K562 (cell line): Measurements from ENCODE around the gene OVOL3. TPM values are rescaled to one million over a fixed set of nuclear protein-coding genes. Genes with fewer than 3 reads are reported as not detected.

Source experiments
- ATAC-seq: fragments of 200-7000 bp; cut with Tn5 transposase; 3 replicates; pipeline ENCODE4 v1.9.1; 2020; ENCODE audit warnings: moderate library complexity
- BruUV-seq: library from RNA; stranded (reverse); fragments of 400-500 nt; replicated peaks from 2 replicates; lab custom pipeline; 2021; lab: Mats Ljungman, UMichigan
- CTCF ChIA-PET: fragments of 300-600 bp; formaldehyde crosslinking; extraction: SDS; loops from one replicate; lab custom pipeline; 2021; ENCODE audit warnings: low intra/inter-chr PET ratio; lab: Yijun Ruan, JAX
- POLR2A ChIA-PET: fragments of 300-600, 350-650 bp; sonication (Branson Sonifier 250); formaldehyde crosslinking; extraction: SDS; loops from one replicate; lab custom pipeline; 2021; ENCODE audit warnings: antibody characterized with exemption, inconsistent platforms; lab: Yijun Ruan, JAX
- DNase-seq, 4 experiments: peaks; one replicate each; pipeline versions ENCODE4 v3.0.0 to v3.0.0-alpha.2; 2011 to 2018; ENCODE audit warnings: low spot score in 3 of 4, mixed read lengths in 3 of 4; ENCODE audit errors: extremely low read depth in 1 of 4
- FAIRE-seq: peaks from 2 replicates; lab custom pipeline; 2011; peaks lifted over from hg19 to GRCh38; lab: Jason Lieb, UNC
- H2AFZ ChIP-seq: 2 replicates; pipeline ENCODE4 v1.6.0; 2011; ENCODE audit warnings: low read depth, low read length, control low read depth, inconsistent platforms
- H3K27ac ChIP-seq: fragments of 200-600 bp; 3 replicates; pipeline ENCODE4 v1.8.0; 2011; ENCODE audit warnings: low read depth, mild to moderate bottlenecking, control low read depth, inconsistent platforms, low read length, moderate library complexity, mixed read lengths; ENCODE audit errors: extremely low read depth
- H3K27me3 ChIP-seq, 2 experiments: fragments of 300-600 bp in 1 of 2; 2 replicates in 1 of 2; 3 replicates in 1 of 2; pipeline versions ENCODE4 v1.6.0 to v1.8.0; 2011; ENCODE audit warnings: inconsistent platforms in 2 of 2, low read length in 2 of 2, mild to moderate bottlenecking in 1 of 2, mixed read lengths in 1 of 2, moderate library complexity in 1 of 2; ENCODE audit not compliant: control insufficient read depth in 2 of 2, insufficient read depth in 2 of 2
- H3K36me3 ChIP-seq: fragments of 300-600 bp; 3 replicates; pipeline ENCODE4 v1.8.0; 2011; ENCODE audit warnings: mild to moderate bottlenecking, low read length, inconsistent platforms; ENCODE audit not compliant: control insufficient read depth, insufficient read depth
- H3K4me1 ChIP-seq, 2 experiments: fragments of 200-600 bp in 1 of 2; replicated peaks in 1 of 2; 2 replicates in 1 of 2; 3 replicates in 1 of 2; pipeline versions ENCODE4 v1.5.1 to v1.8.0; 2011; ENCODE audit warnings: inconsistent platforms in 2 of 2, low read length in 2 of 2, mild to moderate bottlenecking in 1 of 2, mixed read lengths in 1 of 2, moderate library complexity in 1 of 2; ENCODE audit not compliant: control insufficient read depth in 2 of 2, insufficient read depth in 2 of 2
- H3K4me2 ChIP-seq: 2 replicates; pipeline ENCODE4 v1.6.1; 2011; ENCODE audit warnings: low read length, control low read depth, inconsistent platforms, mixed read lengths; ENCODE audit not compliant: insufficient read depth
- H3K4me3 ChIP-seq: fragments of 200-600 bp; sonication (generic), shearing (Covaris generic); 2 replicates; pipeline ENCODE4 v1.5.1; 2016; ENCODE audit warnings: control low read depth, inconsistent platforms
- H3K79me2 ChIP-seq: fragments of 200-600 bp; 3 replicates; pipeline ENCODE4 v1.8.0; 2011; ENCODE audit warnings: low read length, inconsistent platforms; ENCODE audit not compliant: control insufficient read depth, insufficient read depth
- H3K9ac ChIP-seq, 2 experiments: 2 replicates each; pipeline versions ENCODE4 v1.6.0 to v1.6.1; 2011; ENCODE audit warnings: low read depth in 2 of 2, low read length in 2 of 2, control low read depth in 1 of 2, inconsistent platforms in 1 of 2, mild to moderate bottlenecking in 1 of 2, mixed read lengths in 1 of 2; ENCODE audit not compliant: insufficient read depth in 1 of 2
- H3K9me1 ChIP-seq: one replicate; pipeline ENCODE4 v1.6.0; 2011; ENCODE audit warnings: inconsistent platforms, mild to moderate bottlenecking, low read length, moderate library complexity; ENCODE audit not compliant: control insufficient read depth, insufficient read depth
- H3K9me3 ChIP-seq: replicated peaks from 2 replicates; pipeline ENCODE4 v1.5.1; 2011; ENCODE audit warnings: low read depth, low read length, inconsistent platforms; ENCODE audit not compliant: control insufficient read depth, insufficient read depth
- H4K20me1 ChIP-seq: replicated peaks from 2 replicates; pipeline ENCODE4 v1.6.1; 2011; ENCODE audit warnings: low read length, inconsistent platforms, mixed read lengths; ENCODE audit not compliant: control insufficient read depth, insufficient read depth
- DACH1 ChIP-seq: fragments of 450-650 bp; IDR thresholded peaks from 2 replicates; pipeline ENCODE4 v1.6.1; 2018; ENCODE audit not compliant: partially characterized antibody
- EGR1 ChIP-seq: fragments of 450-650 bp; conservative IDR thresholded peaks from 2 replicates; pipeline ENCODE4 v1.6.1; 2017; ENCODE audit warnings: mild to moderate bottlenecking
- FOS ChIP-seq: IDR thresholded peaks from 3 replicates; pipeline ENCODE4 v1.6.1; 2011; ENCODE audit not compliant: insufficient read length; ENCODE audit errors: extremely low read depth
- FOXA1 ChIP-seq: fragments of 450-650 bp; IDR thresholded peaks from 2 replicates; pipeline ENCODE4 v1.6.1; 2016; ENCODE audit warnings: mild to moderate bottlenecking, borderline replicate concordance
- FOXK1 ChIP-seq: sonication (generic); formaldehyde crosslinking; IDR thresholded peaks from 2 replicates; pipeline ENCODE4 v1.8.0; 2022; ENCODE audit warnings: missing genetic modification reagents, mild to moderate bottlenecking, borderline replicate concordance
- IRF2 ChIP-seq: sonication (generic); formaldehyde crosslinking; IDR thresholded peaks from 2 replicates; pipeline ENCODE4 v1.8.1; 2022; ENCODE audit warnings: mild to moderate bottlenecking, missing genetic modification reagents
- NFIC ChIP-seq: fragments of 450-650 bp; IDR thresholded peaks from 2 replicates; pipeline ENCODE4 v1.6.1; 2017; ENCODE audit warnings: mild to moderate bottlenecking, inconsistent platforms
- PBX2 ChIP-seq, 2 experiments: IDR thresholded peaks in 1 of 2; conservative IDR thresholded peaks in 1 of 2; 2 replicates each; pipeline ENCODE4 v1.6.1; 2016; ENCODE audit warnings: low read depth in 2 of 2, mild to moderate bottlenecking in 1 of 2, missing compliant biosample characterization in 1 of 2, missing genetic modification characterization in 1 of 2, moderate library complexity in 1 of 2
- SNIP1 ChIP-seq: fragments of 450-650 bp; IDR thresholded peaks from 2 replicates; pipeline ENCODE4 v1.7.1; 2017; ENCODE audit warnings: low read depth, mild to moderate bottlenecking
- TEAD1 ChIP-seq, 2 experiments: fragments of 450-650 bp in 1 of 2; sonication (generic) in 1 of 2; formaldehyde crosslinking; IDR thresholded peaks; 2 replicates each; pipeline versions ENCODE4 v1.4.0 to v1.8.0; 2020 to 2022; ENCODE audit warnings: mild to moderate bottlenecking in 2 of 2, missing genetic modification reagents in 1 of 2
- ZNF217 ChIP-seq: sonication (generic); formaldehyde crosslinking; IDR thresholded peaks from 2 replicates; pipeline ENCODE4 v1.8.0; 2022; ENCODE audit warnings: mild to moderate bottlenecking, missing genetic modification reagents
- ZNF277 ChIP-seq: fragments of 250-450 bp; sonication (Bioruptor Pico); IDR thresholded peaks from 2 replicates; pipeline ENCODE4 v1.8.0; 2022; ENCODE audit warnings: inconsistent platforms, mild to moderate bottlenecking, moderate library complexity, borderline replicate concordance
- ZNF444 ChIP-seq: fragments of 250-450 bp; sonication (Bioruptor Pico); IDR thresholded peaks from 2 replicates; pipeline ENCODE4 v1.4.0; 2020; ENCODE audit warnings: mild to moderate bottlenecking, moderate library complexity
- ZNF766 ChIP-seq: fragments of 200-800 bp; sonication (Bioruptor generic); conservative IDR thresholded peaks from 2 replicates; pipeline ENCODE4 v1.6.1; 2016; ENCODE audit warnings: missing genetic modification characterization, missing compliant biosample characterization
- ZZZ3 ChIP-seq: fragments of 450-650 bp; IDR thresholded peaks from 2 replicates; pipeline ENCODE4 v1.6.1; 2016; ENCODE audit warnings: antibody characterized with exemption, mild to moderate bottlenecking, moderate library complexity
- WGBS: fragments of 100-300 bp; shearing (Covaris generic); methylation state at CpG from one replicate; pipeline ENCODE4 v1.1.6; 2016; ENCODE audit warnings: low coverage, mixed read lengths; ENCODE audit not compliant: insufficient coverage; ENCODE audit errors: missing lambda C conversion rate; 5-methylcytosine and 5-hydroxymethylcytosine counted together
- in situ Hi-C: fragments of 300-500 bp; cut with MboI; formaldehyde crosslinking; loops from 4 replicates; pipeline ENCODE4 v1.15.0; 2018; ENCODE audit warnings: inconsistent platforms, mixed read lengths
- intact Hi-C: fragments of 100-400 bp; cut with micrococcal nuclease; formaldehyde crosslinking; loops from 2 replicates; pipeline ENCODE4 v1.14.2; 2022
- polyA plus RNA-seq, 8 experiments: library from polyadenylated mRNA; depleted of rRNA in 4 of 8; stranded (reverse) in 5 of 8; unstranded in 3 of 8; fragments of >200 nt; fragmentation: Nextera tagmentation in 2 of 8; fragmentation: Illumina TruSeq in 1 of 8; extraction: Ambion mirVana in 2 of 8; extraction: Trizol in 1 of 8; gene quantifications; 2 replicates each; pipeline versions ENCODE4 v1.2.1 to v1.2.3, GENCODE V29; 2011 to 2014; ENCODE audit warnings: inconsistent platforms in 1 of 8, missing spikeins in 1 of 8
- total RNA-seq, 7 experiments: library from RNA; depleted of rRNA in 6 of 7; stranded (reverse); fragments of >200 nt in 6 of 7; fragmentation: Illumina TruSeq in 2 of 7; extraction: Trizol in 2 of 7; gene quantifications; 2 replicates each; pipeline versions ENCODE4 v1.2.1 to v1.2.3, GENCODE V29; 2011 to 2021; ENCODE audit warnings: low replicate concordance in 1 of 7

Gene OVOL3
- total and polyA plus RNA-seq, 9 of the 15 experiments (the other 6 are each of a cell fraction or from before 2014, with no cell fraction given), result not detected

GRCh38 chr19:36113894-36114720 is 3.2 kb downstream of the OVOL3 start:
- H4K20me1 ChIP-seq, result no peaks in the 10 kb centered on the region; the same call in 1 of the 2 replicates
- peak overlapping the region; percentile 62 for H3K4me3 ChIP-seq
- H2AFZ ChIP-seq, result peak overlapping the region; percentile 97
- H3K27me3 ChIP-seq, result no peaks in the 10 kb centered on the region
- DNase-seq, result peak; percentile 36 to 59 (median 54)
- no peaks in the 10 kb centered on the region for H3K9me1 ChIP-seq
- H3K4me1 ChIP-seq, result peaks cover 5 to 38% of the 10 kb centered on the region in 2 experiments; a peak in 3 of 5 replicates
- TSS peak; percentile 74 for BruUV-seq
- no peak for FAIRE-seq
- H3K79me2 ChIP-seq, result peaks cover 14% of the 10 kb centered on the region
- ChIA-PET POLR2A (interaction anchor here (0.7 to 1.5 kb wide), 4 partner anchors 9 to 191 kb away, joined by 3 to 10 read pairs (median 4); no protein-coding TSS in a partner anchor), CTCF (no interaction called here)
- H3K9me3 ChIP-seq, result no peaks in the 10 kb centered on the region
- ATAC-seq, result peak; percentile 19
- in situ Hi-C loops, result no loop called here
- WGBS, result 5% methylated on average over 36 of the region's 48 CpGs
- peak overlapping the region; percentile 96 for H3K4me2 ChIP-seq
- H3K27ac ChIP-seq, result peak overlapping the region; percentile 74
- intact Hi-C loops, result loop anchor here (2.0 to 10.0 kb wide), 3 partner anchors 25 to 119 kb away; partner anchors contain the start of gene SDHAF1
- H3K36me3 ChIP-seq, result peaks cover 24% of the 10 kb centered on the region; the same call in 2 of the 3 replicates
- H3K9ac ChIP-seq, result peak overlapping the region; percentile 73 to 91
- TF ChIP-seq ZNF766 (CRISPR knock-in tag) (no peak), IRF2 (no peak), ZNF217 (CRISPR knock-in tag) (no peak), FOS (no peak), TEAD1 (CRISPR knock-in tag; IDR thresholded peaks at IDR 0.05) (no peak), PBX2 (CRISPR knock-in tag; IDR thresholded peaks at IDR 0.05; ENCODE audit: low read depth) (no peak), PBX2 (tag; conservative IDR thresholded peaks at IDR 0.05; ENCODE audit: low read depth) (0 out of 2 replicates have a peak, but pooled peaks have one; percentile 12), DACH1 (peak; percentile 8), ZZZ3 (no peak), ZNF444 (CRISPR knock-in tag) (no peak), EGR1 (peak; percentile 60), FOXK1 (0 out of 2 replicates have a peak, but pooled peaks have one; percentile 9), NFIC (no peak), ZNF277 (CRISPR knock-in tag) (no peak), FOXA1 (no peak), SNIP1 (no peak)
